Lung (tissue), 12 donors: ENCODE results near the gene HIPK2. TPM values are rescaled to one million over a fixed set of nuclear protein-coding genes. Genes with fewer than 3 reads are reported as not detected.

Experiments
- ATAC-seq: fragments of 200-7000 bp; cut with Tn5 transposase; one replicate; pipeline ENCODE4 v1.9.1; 2020; ENCODE audit warnings: moderate number of reproducible peaks; ENCODE audit not compliant: insufficient read depth, low FRiP score
- DNase-seq, 3 donors: peaks; one replicate each; pipeline ENCODE4 v3.0.0-alpha.2; 2013 to 2017
- H3K27ac ChIP-seq, 2 donors: one replicate each; pipeline ENCODE4 v1.5.1; 2013; ENCODE audit warnings: mild to moderate bottlenecking in 2 of 2, moderate library complexity in 2 of 2, control low read depth in 1 of 2, inconsistent platforms in 1 of 2, low read depth in 1 of 2, low read length in 1 of 2
- H3K27me3 ChIP-seq, 3 donors: one replicate each; pipeline ENCODE4 v1.5.1; 2013; ENCODE audit warnings: low read length in 2 of 3; ENCODE audit not compliant: control insufficient read depth in 3 of 3, insufficient read depth in 3 of 3
- H3K36me3 ChIP-seq, 4 donors: one replicate each; pipeline ENCODE4 v1.5.1; 2013; ENCODE audit warnings: low read length in 4 of 4, mild to moderate bottlenecking in 1 of 4, moderate library complexity in 1 of 4; ENCODE audit not compliant: control insufficient read depth in 4 of 4, insufficient read depth in 4 of 4
- H3K4me1 ChIP-seq, 5 donors: one replicate each; pipeline ENCODE4 v1.5.1; 2013; ENCODE audit warnings: low read length in 5 of 5, mild to moderate bottlenecking in 2 of 5, moderate library complexity in 1 of 5; ENCODE audit not compliant: control insufficient read depth in 5 of 5, insufficient read depth in 5 of 5
- H3K4me3 ChIP-seq: one replicate; pipeline ENCODE4 v1.5.1; 2013; ENCODE audit warnings: mild to moderate bottlenecking, control low read depth, moderate library complexity
- H3K9ac ChIP-seq, 2 donors: one replicate each; pipeline ENCODE4 v1.5.1; 2013; ENCODE audit warnings: low read length in 2 of 2, control low read depth in 1 of 2; ENCODE audit not compliant: insufficient read depth in 1 of 2
- H3K9me3 ChIP-seq, 4 donors: one replicate each; pipeline ENCODE4 v1.5.1; 2013; ENCODE audit warnings: low read length in 3 of 4, mild to moderate bottlenecking in 1 of 4, moderate library complexity in 1 of 4; ENCODE audit not compliant: control insufficient read depth in 4 of 4, insufficient read depth in 3 of 4
- WGBS, 2 donors: extraction: QIAGEN DNeasy Blood & Tissue Kit; methylation state at CpG; one replicate each; pipeline ENCODE4 v1.1.7; 2013; 5-methylcytosine and 5-hydroxymethylcytosine counted together
- polyA plus RNA-seq, 2 donors: library from polyadenylated mRNA; stranded (reverse); fragments of 200-250 nt; gene quantifications; one replicate each; pipeline ENCODE4 v1.2.1, GENCODE V29; 2013
- total RNA-seq, 2 donors: library from RNA; depleted of rRNA in 1 of 2; stranded (reverse); fragments of >200 nt in 1 of 2; gene quantifications; one replicate each; pipeline ENCODE4 v1.2.1, GENCODE V29; 2014 to 2021
- TF ChIP-seq, protein P1 (sequence below): IDR thresholded peaks from 2 replicates; pipeline ENCODE4 v1.5.1; 2012; ENCODE audit warnings: mild to moderate bottlenecking; ENCODE audit errors: control extremely low read depth, extremely low read depth
- donor health status: control.
- donor health status: control.
- donor health status: Bipolar disorder and iron deficiency.
- donor health status: healthy.
- donor health status: DM: yes; HTN: yes; CAD: no.

The HIPK2 gene
- total and polyA plus RNA-seq, 4 donors = 8.7 to 65.1 (median 18.3) TPM

DNA sequence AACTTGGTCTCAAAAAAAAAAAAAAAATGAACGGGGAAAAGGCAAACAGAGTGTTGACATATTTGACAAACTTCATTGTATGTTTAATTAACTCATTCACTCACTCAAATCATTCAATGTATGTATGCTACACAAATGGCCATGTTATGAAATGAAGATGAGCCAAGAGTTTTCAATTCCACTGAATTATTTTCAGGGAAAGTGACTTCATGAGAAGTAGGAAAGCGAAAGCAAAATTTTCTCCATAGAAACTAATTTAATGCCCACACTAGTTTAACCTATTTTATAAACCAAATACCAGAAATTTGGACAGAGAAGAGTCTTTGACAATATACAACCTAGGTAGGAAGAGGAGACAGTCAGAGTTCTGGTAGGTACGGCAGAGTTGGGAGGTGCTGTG, 119.5 kb downstream of the HIPK2 start:
- Histone ChIP-seq H3K36me3 (no peaks in the 10 kb centered on the region), H3K9me3 (no peaks in the 10 kb centered on the region), H3K9ac (no peak overlapping the region), H3K4me3 (no peak overlapping the region), H3K27me3 (no peaks in the 10 kb centered on the region), H3K4me1 (peaks cover 4 to 53% (median 22%) of the 10 kb centered on the region in 5 donors), H3K27ac (no peak overlapping the region)
- TF ChIP-seq, protein P1, sequence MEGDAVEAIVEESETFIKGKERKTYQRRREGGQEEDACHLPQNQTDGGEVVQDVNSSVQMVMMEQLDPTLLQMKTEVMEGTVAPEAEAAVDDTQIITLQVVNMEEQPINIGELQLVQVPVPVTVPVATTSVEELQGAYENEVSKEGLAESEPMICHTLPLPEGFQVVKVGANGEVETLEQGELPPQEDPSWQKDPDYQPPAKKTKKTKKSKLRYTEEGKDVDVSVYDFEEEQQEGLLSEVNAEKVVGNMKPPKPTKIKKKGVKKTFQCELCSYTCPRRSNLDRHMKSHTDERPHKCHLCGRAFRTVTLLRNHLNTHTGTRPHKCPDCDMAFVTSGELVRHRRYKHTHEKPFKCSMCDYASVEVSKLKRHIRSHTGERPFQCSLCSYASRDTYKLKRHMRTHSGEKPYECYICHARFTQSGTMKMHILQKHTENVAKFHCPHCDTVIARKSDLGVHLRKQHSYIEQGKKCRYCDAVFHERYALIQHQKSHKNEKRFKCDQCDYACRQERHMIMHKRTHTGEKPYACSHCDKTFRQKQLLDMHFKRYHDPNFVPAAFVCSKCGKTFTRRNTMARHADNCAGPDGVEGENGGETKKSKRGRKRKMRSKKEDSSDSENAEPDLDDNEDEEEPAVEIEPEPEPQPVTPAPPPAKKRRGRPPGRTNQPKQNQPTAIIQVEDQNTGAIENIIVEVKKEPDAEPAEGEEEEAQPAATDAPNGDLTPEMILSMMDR = no peak
- DNase-seq (no peak), ATAC-seq (no peak)
- WGBS, 2 donors = 75 to 85% methylated on average over 3 of the region's 3 CpGs

DNA sequence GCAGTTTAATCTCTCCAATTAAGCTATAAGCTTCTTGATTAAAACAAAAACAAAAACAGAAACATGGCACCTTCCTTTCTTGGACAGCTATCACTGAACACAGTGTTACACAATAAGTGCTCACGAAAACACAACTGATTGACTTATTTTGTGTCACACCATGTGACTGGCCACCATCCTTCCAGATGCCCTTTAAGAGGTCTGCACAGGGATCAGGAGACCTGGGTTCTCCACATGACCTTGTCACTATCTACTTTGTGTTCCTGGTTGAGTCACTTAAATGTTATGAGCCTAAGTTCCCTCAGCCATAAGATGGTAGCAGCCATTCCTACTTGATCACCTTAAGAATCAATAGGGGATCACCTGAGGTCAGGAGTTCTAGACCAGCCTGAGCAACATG, 120.1 kb downstream of the HIPK2 start:
- no peaks in the 10 kb centered on the region for H3K27me3 ChIP-seq
- H3K27ac ChIP-seq = no peak overlapping the region
- ATAC-seq (no peak), DNase-seq (no peak)
- H3K36me3 ChIP-seq = no peaks in the 10 kb centered on the region
- no peak overlapping the region for H3K9ac ChIP-seq
- no peaks in the 10 kb centered on the region for H3K9me3 ChIP-seq
- peaks cover 4 to 53% (median 22%) of the 10 kb centered on the region in 5 donors for H3K4me1 ChIP-seq
- TF ChIP-seq, protein P1 = no peak
- WGBS, 2 donors = 59 to 75% methylated on average over 1 of the region's 1 CpG
- no peak overlapping the region for H3K4me3 ChIP-seq

DNA sequence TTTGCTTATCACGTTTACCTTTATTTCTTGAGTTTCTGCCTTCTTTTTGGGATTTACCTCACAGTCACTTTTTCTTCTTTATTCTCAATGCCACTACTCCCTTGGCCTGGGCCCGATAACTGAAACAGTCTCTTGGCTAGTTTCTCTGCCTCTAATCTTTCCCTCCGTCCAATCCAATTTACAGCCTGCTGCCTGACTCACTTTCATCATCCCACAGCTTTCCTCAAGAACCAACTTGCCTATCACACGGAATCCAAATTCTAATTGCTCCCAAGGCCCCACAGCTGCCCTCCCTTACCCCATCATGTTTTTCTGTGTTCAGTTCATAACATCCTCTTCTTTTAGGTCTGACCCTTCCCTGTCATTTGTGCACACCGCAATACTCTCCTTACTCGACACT, 121.4 kb downstream of the HIPK2 start:
- TF ChIP-seq, protein P1 = no peak
- no peak overlapping the region for H3K9ac ChIP-seq
- ATAC-seq (no peak), DNase-seq (no peak)
- no peaks in the 10 kb centered on the region for H3K27me3 ChIP-seq
- peaks cover 7 to 50% (median 22%) of the 10 kb centered on the region in 5 donors for H3K4me1 ChIP-seq
- 92 to 93% methylated on average over 6 of the region's 6 CpGs for WGBS, 2 donors
- no peak overlapping the region for H3K27ac ChIP-seq
- H3K4me3 ChIP-seq = no peak overlapping the region
- no peaks in the 10 kb centered on the region for H3K36me3 ChIP-seq
- H3K9me3 ChIP-seq = no peaks in the 10 kb centered on the region

DNA sequence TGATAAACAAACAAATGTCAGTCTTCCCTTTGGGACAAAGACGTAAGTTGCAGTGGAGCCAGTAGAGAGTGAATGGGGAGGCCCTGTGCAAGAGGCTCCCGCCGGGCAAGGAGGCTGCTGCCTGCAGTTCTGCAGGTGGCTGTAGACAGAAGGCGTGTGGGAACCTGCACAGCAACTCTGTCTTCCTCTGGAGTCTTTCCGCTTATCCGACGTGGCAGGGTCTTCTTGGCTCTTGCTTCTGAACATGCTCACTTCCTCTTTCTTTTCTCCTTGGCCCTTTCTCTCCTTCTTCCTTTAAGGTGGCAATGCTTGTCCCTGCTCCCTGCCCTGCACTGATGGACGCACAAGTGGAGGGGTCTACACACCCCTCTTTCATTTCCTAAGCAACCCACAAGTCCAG, 122.5 kb downstream of the HIPK2 start:
- Histone ChIP-seq H3K4me3 (no peak overlapping the region), H3K9me3 (no peaks in the 10 kb centered on the region), H3K27me3 (no peaks in the 10 kb centered on the region), H3K27ac (peak overlapping the region in 1 of 2 donors; percentile 20), H3K36me3 (no peaks in the 10 kb centered on the region), H3K9ac (no peak overlapping the region), H3K4me1 (peaks cover 3 to 39% (median 23%) of the 10 kb centered on the region in 5 donors)
- TF ChIP-seq, protein P1 = no peak
- DNase-seq (no peak), ATAC-seq (no peak)
- WGBS, 2 donors = 40 to 66% methylated on average over 8 of the region's 8 CpGs
